GM19025 (cell line): ENCODE data around the gene OR5AN1.
A peak's percentile ranks its signal among the peaks of the same experiment; 100 is the strongest.
"Not testable (repeated sequence)": the region's sequence is repeated elsewhere in the genome, so short reads cannot be mapped to it uniquely, and the experiment has no call there.

ENCODE experiments used
- ATAC-seq: cut with Tn5 transposase; IDR thresholded peaks from one replicate; pipeline ENCODE4 v1.9.1; 2021; ENCODE audit warnings: mild to moderate bottlenecking, low read depth, moderate library complexity; ENCODE audit not compliant: unreplicated experiment

OR5AN1 gene, protein sequence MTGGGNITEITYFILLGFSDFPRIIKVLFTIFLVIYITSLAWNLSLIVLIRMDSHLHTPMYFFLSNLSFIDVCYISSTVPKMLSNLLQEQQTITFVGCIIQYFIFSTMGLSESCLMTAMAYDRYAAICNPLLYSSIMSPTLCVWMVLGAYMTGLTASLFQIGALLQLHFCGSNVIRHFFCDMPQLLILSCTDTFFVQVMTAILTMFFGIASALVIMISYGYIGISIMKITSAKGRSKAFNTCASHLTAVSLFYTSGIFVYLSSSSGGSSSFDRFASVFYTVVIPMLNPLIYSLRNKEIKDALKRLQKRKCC

DNA sequence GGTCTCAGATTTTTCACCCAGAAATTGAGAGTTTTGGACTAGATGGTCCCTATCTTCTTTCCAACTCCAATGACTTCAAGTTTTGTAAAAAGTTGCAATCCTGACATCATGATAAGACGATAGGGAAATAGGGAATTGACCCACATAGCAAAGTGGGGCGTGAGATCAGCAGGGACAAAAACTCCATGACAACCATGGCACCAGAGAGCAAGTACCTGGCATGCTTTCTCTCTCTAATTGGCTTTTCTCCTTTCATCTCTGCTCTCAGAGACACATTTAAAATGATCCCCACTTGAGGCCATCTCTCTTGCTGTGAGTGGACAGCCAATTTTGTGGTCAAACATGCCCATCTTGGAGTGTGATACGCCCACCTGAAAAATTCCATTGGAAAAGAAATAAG, at the start of gene OR5AN1:
TSS of gene OR5AN1 (plus strand) at position 301 of the 400 bp plus-strand sequence. CDS start 5,564 bp downstream, outside the sequence.
- no peak for ATAC-seq

DNA sequence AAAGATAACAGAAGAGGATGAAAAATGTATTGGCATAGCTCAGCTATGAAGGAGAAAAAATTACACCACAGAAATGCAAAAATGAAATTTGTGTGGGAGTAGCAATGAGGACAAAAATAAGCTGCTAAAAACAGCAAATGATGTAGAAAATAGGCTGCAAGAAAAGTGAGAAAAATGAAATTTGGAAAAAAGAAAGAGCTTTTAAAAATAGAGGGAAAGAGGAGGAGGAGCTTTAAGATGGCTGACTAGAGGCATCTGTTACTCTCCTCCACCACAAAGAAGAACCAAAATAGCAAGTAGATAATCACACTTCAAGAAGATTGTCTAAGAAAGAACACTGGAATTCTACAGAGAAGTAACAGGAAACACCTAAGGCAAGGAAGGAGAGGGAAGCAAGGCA, 23.7 kb upstream of the OR5AN1 start:
- no peak for ATAC-seq

DNA sequence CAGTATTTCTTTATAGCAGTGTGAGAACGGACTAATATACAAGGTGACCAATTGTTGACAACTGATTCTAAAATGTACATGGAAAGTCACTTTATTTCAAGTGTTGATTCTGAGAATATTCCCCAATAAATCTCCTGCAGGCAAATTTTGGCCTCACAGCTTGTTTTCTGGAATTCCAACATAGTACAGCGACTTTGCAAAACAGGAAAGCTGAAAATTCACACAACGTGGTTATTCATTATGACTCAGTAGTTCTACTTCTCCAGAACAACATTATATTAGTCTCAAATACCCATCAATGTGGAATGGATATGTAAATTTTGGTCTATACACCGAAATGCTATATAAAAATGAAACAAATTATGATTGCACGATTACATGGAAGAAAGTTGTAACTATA, 22.5 kb upstream of the OR5AN1 start:
- no peak for ATAC-seq

DNA sequence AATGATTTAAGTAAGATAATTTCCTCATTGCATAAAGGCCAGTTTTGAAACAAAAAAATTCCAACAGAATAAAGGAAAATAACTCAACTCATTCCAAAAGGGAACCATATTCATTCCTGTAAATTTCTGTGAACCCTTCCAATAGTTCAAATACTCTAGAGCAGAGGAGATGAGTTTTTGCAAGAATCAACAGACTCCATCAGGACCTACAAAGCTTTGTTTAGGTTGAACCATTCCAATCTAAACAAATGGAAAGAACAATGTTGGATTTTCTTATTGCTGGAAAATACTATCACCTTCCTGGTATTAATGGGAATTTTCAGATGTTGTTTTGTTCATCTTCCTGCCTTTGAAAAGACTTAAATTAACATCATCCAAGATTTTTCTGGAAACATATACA, 21.8 kb upstream of the OR5AN1 start:
- ATAC-seq: no peak

- not testable (repeated sequence) for ATAC-seq
These were observed 9.0 kb upstream of the OR5AN1 start for GRCh38 chr11:59349657-59350056.

- ATAC-seq: no peak
These were observed 3.5 kb upstream of the OR5AN1 start for GRCh38 chr11:59355226-59355625.

GRCh38 chr11:59356561-59356960, 2.1 kb upstream of the OR5AN1 start:
- no peak for ATAC-seq

DNA sequence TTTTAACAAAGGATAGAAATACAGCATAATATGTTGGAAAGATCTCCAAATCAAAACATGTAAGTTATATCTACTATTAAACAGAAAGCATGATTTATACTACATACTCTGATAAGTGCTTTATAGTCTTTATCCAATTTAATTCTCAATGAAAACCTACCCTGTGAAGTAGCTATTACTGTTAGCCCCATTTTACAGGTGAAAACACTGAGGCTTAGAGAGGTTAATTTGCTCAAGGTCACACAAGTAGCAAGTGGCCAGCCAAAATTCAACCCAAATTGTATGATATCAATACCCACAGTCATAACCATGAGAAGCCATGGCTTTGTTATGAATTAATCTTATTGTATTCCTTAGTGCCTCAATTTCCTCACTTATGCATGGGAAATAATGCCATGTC, 675 bp upstream of the OR5AN1 start:
- no peak for ATAC-seq

DNA sequence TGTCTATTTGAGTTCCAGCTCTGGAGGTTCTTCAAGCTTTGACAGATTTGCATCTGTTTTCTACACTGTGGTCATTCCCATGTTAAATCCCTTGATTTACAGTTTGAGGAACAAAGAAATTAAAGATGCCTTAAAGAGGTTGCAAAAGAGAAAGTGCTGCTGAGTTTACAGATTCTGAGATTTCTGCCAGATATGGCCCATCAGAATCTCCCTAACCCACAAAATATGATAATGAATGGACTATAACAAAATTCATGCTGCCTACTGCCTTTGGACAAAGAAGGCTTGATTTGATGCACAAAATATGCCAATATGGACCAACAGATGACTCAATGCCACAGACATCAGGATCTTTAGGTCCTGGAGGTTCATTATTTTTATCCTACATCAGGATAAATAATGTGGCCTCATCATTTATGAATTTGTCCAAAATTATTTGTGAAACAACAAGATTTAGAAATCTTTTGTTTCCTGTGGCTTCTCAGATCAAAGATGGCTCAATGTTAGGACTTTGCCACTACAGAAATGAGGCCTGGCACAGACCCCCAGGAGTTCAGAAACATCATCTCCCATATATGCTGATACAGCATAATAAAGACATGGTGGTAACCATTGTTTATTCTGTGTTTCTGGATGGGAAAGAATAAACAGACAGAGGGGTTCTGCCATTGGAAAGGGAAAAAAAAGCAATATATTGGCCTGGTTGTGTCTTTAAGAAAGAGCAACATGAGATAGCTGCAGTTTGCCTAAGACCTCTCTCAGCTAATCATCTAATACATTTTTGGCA, 6.7 kb downstream of the OR5AN1 start:
- no peak for ATAC-seq

- ATAC-seq: no peak
These were observed 9.7 kb downstream of the OR5AN1 start for GRCh38 chr11:59368238-59369022.

- not testable (repeated sequence) for ATAC-seq
These were observed 13.6 kb downstream of the OR5AN1 start for GRCh38 chr11:59372324-59372723.

DNA sequence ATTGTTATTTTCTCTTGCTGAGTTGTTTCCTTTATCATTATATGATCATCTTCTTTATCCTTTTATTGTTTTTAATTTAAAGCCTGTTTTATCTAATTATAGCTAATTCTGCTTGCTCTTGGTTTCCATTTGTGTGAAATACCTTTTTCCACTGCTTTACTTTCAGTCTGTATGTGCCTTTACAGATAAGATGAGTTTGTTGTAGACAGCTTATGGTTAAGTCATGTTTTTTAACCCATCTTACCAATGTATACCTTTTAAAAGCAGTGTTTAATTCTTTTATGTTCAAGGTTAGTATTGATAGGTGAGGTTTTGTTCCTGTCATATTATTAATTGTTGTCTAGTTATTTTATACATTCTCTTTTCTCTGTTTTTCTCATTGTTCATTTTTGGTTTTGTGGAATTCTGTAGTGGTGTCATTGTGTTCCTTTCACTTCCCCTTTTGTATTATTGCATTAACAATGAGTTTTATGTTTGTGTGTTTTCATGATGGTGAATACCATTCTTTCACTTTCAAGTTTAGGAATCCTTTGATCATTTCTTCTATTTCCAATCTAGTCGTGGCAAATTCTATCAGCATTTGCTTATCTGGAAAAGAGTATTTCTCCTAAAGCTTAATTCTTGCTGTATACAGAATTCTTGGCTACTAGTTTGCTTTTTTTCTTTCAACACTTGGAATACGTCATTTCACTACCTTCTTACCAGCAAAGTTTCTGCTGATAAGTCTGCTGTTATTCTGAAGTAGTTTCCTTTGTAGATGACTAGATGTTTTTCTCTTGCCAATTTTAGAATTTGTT, 21.8 kb downstream of the OR5AN1 start:
- peak; percentile 86 for ATAC-seq

DNA sequence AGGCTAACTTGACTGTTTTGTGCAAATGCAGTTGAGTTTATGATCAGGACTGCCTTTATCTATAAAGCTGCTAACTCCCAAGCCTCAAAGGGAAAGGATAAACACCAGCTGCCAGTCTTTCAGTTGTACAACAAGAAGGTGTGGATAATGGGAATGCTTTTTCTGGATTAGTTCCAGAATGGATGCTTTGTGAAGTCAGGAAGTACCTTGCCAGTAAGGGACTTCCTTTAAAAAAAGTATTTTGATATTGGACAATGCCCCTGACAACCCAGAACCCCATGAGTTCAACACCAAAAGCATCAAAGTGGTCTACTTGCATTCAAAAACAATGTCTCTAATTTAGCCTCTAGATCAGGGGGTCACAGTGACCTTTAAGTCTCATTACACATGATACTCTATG, 35.5 kb downstream of the OR5AN1 start:
- ATAC-seq: no peak

DNA sequence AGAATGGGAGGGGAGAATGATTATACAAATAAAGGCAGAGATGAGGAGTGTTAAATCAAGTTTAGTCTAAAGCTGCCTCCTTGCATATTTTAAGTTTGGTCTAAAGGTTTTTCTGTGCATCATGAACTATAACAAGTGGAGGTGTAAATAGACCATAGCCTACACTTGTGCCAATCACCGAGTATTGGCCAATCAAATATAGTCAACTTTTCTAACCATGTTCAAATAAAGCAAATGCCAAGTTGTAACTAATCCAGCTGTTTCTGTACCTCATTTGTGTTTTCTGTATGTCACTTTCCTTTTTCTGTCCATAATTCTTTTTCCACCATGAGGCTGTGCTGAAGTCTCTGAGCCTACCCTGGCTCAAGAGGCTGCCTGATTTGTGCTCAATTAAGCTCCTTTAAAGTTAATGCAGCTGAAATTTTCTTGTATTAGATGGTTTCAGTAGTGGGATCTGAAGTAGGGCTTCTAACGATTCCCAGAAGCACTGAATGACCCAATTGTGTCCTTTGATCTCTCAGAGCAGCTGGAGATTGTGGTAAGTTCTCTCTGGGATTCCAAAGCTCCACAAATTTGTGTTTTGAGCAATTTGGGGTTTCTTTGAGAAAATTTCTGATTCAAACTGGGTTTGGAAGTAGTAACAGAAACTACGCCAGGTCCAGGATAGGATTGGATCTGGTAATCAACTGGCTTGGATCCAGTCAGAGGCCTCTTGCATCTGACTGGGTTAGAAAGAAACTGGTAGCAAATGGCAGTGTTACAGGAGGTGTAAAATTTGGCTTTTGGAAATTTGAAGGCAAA, 42.0 kb downstream of the OR5AN1 start:
- ATAC-seq: no peak

GRCh38 chr11:59401262-59401552, 42.5 kb downstream of the OR5AN1 start:
- ATAC-seq: no peak

DNA sequence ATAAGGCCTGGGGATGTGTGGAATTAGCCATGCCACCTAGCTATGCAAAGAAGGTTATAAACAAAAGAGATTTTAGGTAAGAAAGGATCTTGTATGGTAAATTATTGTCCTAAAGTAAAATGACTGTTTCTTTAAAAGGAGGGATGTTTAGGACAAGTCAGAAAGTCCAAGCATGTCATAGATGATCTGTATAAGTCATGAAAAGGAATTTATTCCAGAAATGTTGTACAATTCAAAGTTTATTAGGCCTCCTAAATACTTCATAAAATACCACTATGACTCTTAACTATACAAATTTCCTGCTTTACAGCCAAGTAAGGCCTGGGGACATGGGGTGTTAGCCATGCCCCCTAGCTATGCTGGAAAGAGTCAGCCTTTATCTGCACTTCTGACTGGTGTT, 44.9 kb downstream of the OR5AN1 start:
- ATAC-seq: no peak

- no peak for ATAC-seq
These were observed 55.0 kb downstream of the OR5AN1 start for GRCh38 chr11:59413646-59414045.

- ATAC-seq: no peak
These were observed 56.4 kb downstream of the OR5AN1 start for GRCh38 chr11:59415111-59415510.

DNA sequence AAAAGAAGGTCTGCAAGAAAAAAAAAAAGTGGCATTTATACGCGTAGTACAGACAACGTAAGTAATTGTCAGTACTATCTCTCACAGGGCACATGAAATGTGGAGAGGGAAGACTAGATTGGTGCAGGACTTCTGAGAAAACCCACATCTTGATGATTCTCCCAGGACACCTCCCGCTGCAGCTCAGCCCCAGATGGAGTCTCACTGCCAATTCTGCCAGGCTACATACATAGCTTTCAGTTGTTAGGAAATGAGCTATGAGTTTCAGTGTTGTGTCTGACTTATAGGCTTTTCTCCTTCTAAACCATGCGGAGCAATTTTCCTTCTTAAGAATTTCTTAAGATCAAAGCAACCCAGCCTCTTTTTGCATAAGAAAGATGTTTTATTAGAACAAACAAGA, 57.9 kb downstream of the OR5AN1 start:
- no peak for ATAC-seq

- ATAC-seq: no peak
These were observed 58.3 kb downstream of the OR5AN1 start for GRCh38 chr11:59417023-59417422.
